Thyroid gland (tissue), 4 donors: ENCODE measurements around the gene PTCRA.

Source experiments
- CTCF ChIP-seq, 6 experiments: fragments of 200-600 bp in 3 of 6; fragments of 450-650 bp in 3 of 6; sonication (generic) in 3 of 6; IDR thresholded peaks; one replicate each; pipeline ENCODE4 v1.5.1; 2016 to 2019; ENCODE audit warnings: antibody characterized with exemption in 6 of 6, mild to moderate bottlenecking in 2 of 6, inconsistent platforms in 1 of 6, moderate library complexity in 1 of 6
- POLR2A ChIP-seq, 2 donors: fragments of 450-650 bp; IDR thresholded peaks; one replicate each; pipeline ENCODE4 v1.6.1; 2017; ENCODE audit warnings: antibody characterized with exemption in 2 of 2, mild to moderate bottlenecking in 2 of 2, moderate library complexity in 1 of 2

GRCh38 chr6:42899871-42900270 is 16.0 kb upstream of the PTCRA start:
- TF ChIP-seq POLR2A (IDR thresholded peaks at IDR 0.05) (no peak), CTCF (IDR thresholded peaks at IDR 0.05) (no peak)
